ENCODE data around the gene DCAF15.
A peak's percentile ranks its signal among the peaks of the same experiment; 100 is the strongest.

Gene DCAF15

GRCh38 chr19:13978351-13979243, 26.3 kb downstream of the DCAF15 start:
- no peak for DNase-seq

GRCh38 chr19:13979244-13979615, 26.9 kb downstream of the DCAF15 start:
- DNase-seq: no peak

GRCh38 chr19:13979686-13980085, 27.4 kb downstream of the DCAF15 start:
- no peak for DNase-seq

GRCh38 chr19:13980340-13980739, 28.0 kb downstream of the DCAF15 start:
- no peak for DNase-seq

GRCh38 chr19:13981021-13981420, 28.7 kb downstream of the DCAF15 start:
- DNase-seq: peak; percentile 51

GRCh38 chr19:13981467-13981866, 29.2 kb downstream of the DCAF15 start:
- DNase-seq: no peak

GRCh38 chr19:13981988-13982501, 29.7 kb downstream of the DCAF15 start:
- DNase-seq: no peak

GRCh38 chr19:13982773-13983172, 30.5 kb downstream of the DCAF15 start:
- no peak for DNase-seq

- DNase-seq: no peak
These were observed 31.0 kb downstream of the DCAF15 start for GRCh38 chr19:13983213-13983889.

- DNase-seq: no peak
These were observed 31.9 kb downstream of the DCAF15 start for GRCh38 chr19:13984186-13984585.

- DNase-seq: no peak
These were observed 32.8 kb downstream of the DCAF15 start for GRCh38 chr19:13984875-13985741.

- DNase-seq: no peak
These were observed 33.5 kb downstream of the DCAF15 start for GRCh38 chr19:13985771-13986347.

GRCh38 chr19:13986348-13986904, 34.1 kb downstream of the DCAF15 start:
- peak; percentile 72 for DNase-seq

GRCh38 chr19:13987101-13987890, 35.0 kb downstream of the DCAF15 start:
- no peak for DNase-seq

GRCh38 chr19:13989487-13989886, 37.2 kb downstream of the DCAF15 start:
- DNase-seq: no peak

GRCh38 chr19:13990085-13990484, 37.8 kb downstream of the DCAF15 start:
- no peak for DNase-seq

- DNase-seq: no peak
These were observed 39.7 kb downstream of the DCAF15 start for GRCh38 chr19:13992025-13992424.

- no peak for DNase-seq
These were observed 41.4 kb downstream of the DCAF15 start for GRCh38 chr19:13993590-13994300.

GRCh38 chr19:13995017-13995728, 42.9 kb downstream of the DCAF15 start:
- DNase-seq: no peak
